GM10847 (cell line): Measurements from ENCODE around the gene GFOD2.

ENCODE experiments used
- POLR2A ChIP-seq: IDR thresholded peaks from 2 replicates; pipeline ENCODE4 v1.6.1; 2011; ENCODE audit not compliant: insufficient read length; ENCODE audit errors: extremely low read depth

The GFOD2 gene

DNA sequence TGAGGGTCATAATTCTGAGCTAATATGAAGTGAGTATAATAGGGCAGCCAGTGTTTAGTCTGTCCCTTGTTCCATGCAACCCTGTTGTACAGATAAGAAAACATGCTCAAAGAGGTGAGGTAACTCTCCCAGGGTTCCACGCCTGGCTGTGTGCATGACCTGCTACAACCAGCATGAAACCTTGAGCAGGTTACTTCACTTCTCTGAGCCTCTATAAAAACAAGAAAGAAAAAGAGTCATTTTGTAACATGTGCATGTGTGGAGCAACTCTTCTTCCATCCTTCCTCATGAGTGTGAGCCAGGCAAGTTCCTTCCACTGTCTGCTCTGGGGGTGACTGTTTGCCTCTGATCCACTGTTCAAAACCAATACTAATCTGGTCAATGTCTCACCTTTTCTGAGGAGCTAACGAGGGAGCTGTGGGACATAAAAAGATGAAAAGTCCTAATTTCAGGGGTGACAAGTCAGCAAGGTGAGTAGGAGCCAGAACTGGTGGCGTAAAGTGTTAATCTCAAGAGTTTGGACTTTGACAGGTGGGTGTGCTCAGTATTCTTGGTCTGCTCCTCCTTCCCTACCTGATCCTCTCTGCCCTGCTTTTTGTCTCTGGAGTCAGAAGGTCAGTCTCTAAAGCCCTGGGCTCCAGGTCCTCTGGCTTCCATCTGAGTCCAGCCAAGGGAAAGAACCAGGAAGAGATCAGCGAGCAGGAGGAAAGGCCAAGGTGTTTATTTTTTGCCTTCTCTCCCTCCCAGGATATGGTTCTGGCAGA is 21.5 kb downstream of the GFOD2 start:
- TF ChIP-seq POLR2A = no peak

DNA sequence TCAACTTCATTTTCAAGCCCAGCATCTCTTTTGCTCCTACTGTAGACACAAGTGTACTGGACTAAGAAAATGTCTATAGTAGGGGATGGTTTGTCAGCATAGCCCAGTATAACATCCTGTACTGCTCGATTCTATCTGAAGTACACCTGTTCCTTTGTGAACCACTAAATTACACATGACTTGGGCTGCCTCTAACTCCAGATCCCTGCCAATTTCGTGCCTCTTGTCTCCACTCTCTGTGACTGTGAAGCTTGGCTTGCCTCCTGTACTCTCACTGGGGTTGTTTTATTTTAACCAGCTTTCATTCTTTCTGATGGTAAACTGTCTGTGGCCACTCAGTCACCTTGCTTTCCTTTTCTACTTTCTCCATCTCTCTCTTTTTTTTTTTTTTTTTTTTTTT is 24.5 kb downstream of the GFOD2 start:
- no peak for TF ChIP-seq POLR2A

DNA sequence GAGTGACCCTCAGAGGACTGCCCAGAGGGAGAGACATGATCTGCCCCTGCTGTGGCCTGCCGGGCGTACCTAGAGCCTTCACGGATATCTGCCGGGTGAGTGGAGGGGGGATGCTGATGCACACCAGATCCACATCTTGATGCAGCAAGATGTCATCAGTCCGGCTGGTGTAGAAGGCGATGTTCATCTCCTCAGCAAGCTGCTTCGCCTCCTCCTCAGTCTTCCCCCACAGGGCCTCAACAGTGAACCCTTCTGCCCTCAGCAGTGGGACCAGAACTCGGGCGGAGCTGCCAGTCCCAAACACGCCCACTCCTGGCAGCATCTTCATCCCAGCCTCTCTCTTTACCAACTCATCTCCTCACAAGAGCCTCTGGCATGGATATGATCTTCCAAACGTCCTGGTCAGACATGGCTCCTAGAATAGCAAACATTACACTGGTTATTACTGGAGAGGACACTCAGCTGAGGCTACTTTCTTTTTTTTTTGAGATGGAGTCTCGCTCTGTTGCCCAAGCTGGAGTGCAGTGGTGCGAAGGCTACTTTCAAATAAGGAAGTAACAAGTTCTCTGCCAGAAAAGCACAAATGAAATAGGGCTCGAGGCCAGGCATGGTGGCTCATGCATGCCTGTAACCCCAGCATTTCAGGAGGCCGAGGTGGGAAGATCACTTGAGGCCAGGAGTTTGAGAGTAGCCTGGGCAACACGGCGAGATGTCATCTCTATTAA is 33.6 kb downstream of the GFOD2 start:
- TF ChIP-seq POLR2A = no peak

DNA sequence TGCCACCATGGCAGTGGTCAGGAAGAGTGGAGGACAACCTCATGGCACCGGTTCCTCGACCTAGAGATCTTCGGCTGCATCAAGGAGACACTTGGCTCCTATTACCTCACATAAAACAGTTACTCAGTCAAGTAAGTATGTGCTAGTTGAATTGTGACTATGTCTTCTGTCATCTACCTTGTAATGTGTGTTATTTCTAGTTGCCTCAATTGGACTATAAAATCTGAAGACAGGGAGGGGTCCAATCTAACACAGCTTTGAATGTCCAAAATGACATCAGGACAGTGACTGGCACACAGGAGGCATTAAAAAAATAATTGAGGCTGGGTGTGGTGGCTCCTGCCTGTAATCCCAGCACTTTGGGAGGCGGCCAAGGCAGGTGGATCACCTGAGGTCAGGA is 35.3 kb downstream of the GFOD2 start:
- no peak for TF ChIP-seq POLR2A

DNA sequence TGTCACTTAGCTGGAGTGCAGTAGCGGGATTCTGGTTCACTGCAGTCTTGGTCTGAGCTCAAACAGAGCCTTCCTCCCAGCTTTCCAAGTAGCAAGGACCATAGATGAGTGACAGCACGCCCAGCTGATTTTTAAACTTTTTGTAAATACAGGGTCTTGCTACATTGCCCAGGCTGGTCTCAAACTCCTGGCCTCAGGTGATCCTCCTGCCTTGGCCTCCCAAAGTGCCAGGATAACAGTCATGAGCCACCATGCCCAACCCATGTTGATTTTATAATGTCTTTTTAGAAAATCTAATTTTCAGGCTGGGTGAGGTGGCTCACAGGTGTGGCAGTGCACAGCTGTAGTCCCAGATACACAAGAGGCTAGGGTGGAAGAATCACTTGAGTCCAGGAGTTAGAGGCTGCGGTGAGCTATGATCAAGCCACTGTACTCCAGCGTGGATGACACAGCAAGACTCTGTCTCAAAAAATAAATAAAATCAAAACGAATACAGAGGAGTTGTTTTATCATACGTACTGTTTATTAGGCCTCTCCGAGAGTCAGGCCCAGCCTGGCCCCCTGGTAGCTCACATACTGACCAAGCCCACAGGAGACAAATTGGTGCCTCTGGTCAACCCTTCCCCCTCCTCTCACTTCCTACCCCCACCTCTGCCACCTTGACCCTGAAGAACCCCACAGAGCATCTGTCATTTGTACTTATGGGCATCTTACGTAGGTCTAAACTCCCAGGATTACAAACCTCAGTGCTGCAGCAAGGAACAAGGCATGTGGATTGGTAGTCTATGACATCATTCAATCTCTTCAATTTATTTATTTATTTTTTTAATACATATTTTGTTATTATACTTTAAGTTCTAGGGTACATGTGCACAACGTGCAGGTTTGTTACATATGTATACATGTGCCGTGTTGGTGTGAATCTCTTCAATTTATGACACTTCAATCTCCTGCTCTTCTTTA is 38.9 kb downstream of the GFOD2 start:
- TF ChIP-seq POLR2A = no peak

DNA sequence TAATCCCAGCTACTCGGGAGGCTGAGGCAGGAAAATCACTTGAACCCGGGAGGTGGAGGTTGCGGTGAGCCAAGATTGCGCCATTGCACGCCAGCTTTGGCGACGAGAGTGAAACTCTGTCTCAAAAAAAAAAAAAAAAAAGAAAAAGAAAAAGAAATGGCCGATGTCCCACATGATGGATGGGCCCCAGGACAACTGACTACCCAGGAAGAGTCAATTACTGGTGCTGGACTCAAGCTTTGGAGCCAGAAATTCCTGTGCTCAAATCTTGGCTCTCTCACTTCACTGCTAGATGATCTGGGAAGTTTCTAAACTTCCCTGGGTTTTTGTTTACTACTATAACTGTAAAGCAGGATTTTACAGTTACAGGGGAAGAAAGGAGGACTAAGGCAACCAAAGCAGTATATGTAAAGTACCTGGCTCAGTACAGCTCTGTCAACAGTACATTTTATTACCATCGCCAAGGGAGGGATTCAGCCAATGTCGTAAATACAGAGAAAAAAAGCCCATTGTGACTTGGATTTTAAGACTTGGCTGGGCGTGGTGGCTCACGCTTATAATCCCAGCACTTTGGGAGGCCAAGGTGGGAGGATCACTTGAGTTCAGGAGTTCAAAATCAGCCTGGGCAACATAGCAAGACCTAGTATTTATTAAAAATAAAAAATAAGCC is 40.6 kb downstream of the GFOD2 start:
- TF ChIP-seq POLR2A = no peak

DNA sequence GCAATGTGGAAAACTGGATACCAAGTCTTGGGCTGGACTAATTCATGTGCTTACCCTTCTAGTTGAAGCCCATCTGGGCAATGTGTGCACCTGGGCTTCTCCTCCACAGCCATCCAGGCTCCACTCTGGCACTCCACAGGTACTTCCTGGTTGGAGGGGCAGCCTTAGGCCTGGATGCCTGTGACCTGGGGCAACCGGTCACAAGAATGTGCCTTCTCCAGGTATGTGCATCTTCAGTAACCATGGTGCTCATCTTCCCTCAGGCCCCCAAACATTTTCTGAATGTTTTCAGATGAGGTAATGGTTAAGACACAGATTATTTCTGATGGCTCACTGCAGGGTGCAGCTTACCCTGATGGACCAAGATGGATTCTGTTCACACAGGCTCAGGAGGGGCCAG is 41.4 kb downstream of the GFOD2 start:
- no peak for TF ChIP-seq POLR2A

DNA sequence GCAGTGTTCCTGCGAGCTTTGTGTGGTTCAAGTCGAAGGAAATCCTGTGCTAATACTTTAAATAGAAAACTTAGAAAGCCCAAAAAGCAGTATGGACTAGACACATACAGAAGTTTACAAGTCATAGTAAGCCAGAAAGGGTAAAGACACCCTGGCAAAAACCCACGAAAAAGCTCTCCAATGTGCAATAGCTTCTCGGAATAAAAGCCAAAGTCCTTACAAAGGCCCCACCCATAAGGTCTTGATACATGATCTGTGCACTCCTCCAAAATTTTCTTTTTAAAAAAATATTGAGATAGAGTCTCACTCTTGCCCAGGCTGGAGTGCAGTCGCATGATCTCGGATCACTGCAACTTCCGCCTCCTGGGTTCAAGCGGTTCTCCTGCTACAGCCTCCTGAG is 42.2 kb downstream of the GFOD2 start:
- no peak for TF ChIP-seq POLR2A

DNA sequence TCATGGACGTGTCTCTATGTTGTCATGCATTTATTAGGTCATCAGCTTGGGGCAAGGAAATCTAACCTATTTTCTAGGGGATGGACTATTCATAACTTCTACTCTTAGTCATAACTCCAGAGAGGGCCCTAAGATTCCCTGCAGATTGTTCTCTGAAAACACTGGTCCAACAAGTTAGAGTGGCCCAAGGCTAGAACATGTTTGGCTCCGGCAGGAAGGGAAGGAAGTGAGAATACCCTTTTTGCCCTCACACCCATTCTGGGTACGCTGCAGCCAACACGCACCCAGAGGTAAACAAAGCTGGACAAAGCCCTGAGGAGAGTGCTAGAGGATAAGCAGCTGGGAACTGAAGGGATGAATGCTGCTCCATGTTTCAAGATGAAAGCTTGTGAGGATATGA is 42.6 kb downstream of the GFOD2 start:
- TF ChIP-seq POLR2A = no peak

DNA sequence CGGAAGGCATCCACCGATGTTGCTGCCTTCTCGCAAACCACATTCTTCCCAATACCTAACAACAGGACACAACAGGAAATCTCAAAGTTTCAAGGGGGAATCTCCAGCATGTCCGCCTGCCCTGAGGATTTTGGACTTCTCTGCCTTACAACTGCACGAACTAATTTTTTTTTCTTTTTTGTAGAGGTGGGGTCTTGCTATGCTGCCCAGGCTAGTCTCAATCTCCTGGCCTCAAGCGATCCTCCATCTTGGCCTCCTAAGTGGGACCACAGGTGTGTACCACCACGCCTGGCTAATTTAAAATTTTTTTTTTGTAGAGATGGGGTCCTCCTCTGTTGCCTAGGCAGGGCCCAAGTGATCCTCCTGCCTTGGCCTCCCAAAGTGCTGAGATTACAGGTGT is 43.1 kb downstream of the GFOD2 start:
- TF ChIP-seq POLR2A = no peak

DNA sequence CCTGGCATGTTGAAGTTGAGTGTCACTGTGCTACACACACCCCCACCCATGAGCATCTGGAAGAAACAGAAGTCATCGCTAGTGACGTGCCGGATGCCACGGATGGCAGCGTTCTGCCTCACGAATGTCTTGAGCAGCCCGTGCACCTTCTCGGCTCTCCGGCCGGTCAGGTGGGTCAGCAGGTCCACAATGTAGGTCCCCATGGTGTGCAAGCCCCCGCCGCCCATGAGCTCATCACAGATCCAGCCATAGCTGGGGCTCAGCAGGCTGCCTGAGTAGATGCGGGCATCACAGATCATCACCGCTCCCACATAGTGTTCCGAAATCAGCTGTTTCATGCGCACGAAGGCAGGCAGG is 43.6 kb downstream of the GFOD2 start:
- no peak for TF ChIP-seq POLR2A

DNA sequence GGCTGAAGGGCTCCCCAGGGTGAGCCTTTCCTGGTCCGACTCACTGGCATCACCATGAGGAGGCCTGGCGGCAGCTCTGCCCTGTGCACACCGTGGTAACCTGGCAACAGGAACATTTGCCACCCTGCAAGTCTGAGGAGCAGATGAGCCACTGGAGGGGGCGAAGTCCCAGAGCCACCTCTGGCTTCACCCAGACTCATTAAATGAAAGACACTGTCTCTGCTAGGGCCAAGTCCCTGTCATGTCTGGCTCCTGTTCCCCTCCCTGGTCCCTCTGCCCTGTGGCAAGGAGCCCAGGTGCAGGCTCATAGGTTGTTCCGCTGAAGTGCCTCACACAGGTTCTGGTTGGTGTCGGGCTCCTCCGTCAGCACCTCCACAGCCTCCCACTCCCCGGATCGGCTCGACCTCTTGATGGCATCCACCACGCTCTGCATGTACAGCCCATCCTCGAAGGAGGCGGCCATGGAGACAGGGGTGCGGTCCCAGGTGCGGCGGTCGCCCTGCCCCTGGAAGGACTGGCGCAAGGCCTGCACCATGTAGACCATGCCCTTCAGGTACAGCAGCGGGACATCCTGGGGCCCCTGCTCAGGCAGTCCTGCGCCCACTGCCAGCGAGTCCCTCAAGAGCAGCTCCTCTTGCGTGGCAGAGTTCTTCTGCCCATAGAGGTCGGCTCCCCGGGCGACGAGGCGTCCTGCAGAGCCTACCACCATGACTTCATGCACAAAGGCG is 44.1 kb downstream of the GFOD2 start:
- TF ChIP-seq POLR2A = no peak

DNA sequence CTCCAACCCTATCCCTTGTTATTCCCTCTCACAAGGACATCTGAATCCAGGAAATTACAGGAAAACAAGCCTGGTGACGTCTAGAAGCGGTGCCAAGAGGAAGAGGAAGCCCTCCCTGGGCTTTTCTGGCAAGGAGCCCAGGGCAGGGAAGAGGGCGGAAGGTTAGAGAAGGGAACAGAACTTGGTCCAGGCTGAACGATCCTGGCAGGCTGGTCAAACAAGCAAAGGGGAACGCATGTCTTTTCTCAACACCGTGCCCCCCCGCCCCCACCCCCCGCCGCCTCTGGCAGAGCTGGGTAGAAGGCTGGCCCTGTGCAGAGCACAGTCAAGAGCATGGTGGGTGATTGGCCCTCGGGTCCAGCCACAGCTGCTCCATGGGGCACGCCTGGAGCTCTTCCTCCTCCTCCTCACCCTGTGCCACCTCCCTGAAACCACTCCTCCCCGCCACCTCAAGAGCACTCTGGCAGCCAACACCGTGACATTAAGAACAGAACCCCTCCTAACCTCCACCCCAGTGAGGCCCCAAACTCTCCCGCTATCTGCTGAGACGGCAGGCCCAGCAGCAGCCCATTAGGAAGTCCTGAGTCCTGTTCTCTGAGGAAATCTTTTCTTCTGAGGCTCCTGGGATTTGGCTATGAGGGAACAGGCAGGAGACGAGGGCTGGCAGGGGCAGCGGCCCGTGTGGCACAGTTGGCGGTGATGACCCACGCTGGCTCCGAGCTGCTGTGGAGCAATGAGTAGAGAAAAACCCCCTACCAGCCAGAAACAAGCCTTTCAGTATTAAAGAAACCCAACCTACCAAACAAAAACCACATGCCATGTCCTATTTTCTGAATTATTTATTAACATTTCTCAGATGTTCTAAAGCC is 45.2 kb downstream of the GFOD2 start:
- no peak for TF ChIP-seq POLR2A
